Gastrocnemius medialis (tissue), 4 donors: Measurements from ENCODE around the gene PLPPR1.
A peak's percentile ranks its signal among the peaks of the same experiment; 100 is the strongest.

Source experiments
- POLR2A ChIP-seq, 2 donors: fragments of 450-650 bp; IDR thresholded peaks; one replicate each; pipeline ENCODE4 v1.6.1; 2017; ENCODE audit warnings: antibody characterized with exemption in 2 of 2, mild to moderate bottlenecking in 2 of 2, moderate library complexity in 2 of 2
- TF ChIP-seq, protein P1 (sequence below), 5 experiments: fragments of 450-650 bp in 3 of 5; fragments of 200-600 bp in 2 of 5; sonication (generic) in 2 of 5; IDR thresholded peaks in 4 of 5; conservative IDR thresholded peaks in 1 of 5; 1 replicate in 4 of 5; 2 replicates in 1 of 5; pipeline ENCODE4 v1.5.1; 2016 to 2019; ENCODE audit warnings: antibody characterized with exemption in 5 of 5, mild to moderate bottlenecking in 3 of 5, moderate library complexity in 3 of 5

DNA sequence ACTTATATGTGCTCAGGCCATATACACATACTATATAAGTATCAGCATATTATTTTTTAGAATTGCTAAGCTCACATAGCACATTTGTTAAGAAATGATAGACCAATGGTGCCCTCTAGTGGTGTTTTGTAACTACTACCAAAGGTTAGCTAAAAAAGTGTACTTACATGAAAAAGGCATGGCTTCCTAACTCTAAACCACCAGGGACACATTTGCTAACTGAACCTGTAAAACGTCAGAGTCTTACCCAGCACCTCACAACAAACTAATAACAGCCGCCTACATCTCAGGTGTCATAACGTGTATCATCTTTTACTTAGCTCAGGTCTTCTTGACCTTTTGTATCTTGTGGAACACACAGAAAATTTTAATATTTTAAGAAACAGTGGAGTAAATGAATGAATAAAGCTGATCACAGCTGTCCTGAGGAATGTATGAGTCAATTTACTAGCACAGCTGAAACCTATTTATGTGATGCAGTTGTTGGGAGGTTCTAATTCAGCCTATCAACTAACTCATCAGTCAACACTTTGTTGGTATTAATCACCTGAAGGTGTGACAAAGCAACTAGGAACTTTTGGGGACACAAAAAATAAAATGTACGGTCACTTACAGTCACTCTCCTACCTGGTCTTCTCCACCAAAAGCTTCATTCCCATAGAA is 283.4 kb downstream of the PLPPR1 start:
- TF ChIP-seq, protein P1, sequence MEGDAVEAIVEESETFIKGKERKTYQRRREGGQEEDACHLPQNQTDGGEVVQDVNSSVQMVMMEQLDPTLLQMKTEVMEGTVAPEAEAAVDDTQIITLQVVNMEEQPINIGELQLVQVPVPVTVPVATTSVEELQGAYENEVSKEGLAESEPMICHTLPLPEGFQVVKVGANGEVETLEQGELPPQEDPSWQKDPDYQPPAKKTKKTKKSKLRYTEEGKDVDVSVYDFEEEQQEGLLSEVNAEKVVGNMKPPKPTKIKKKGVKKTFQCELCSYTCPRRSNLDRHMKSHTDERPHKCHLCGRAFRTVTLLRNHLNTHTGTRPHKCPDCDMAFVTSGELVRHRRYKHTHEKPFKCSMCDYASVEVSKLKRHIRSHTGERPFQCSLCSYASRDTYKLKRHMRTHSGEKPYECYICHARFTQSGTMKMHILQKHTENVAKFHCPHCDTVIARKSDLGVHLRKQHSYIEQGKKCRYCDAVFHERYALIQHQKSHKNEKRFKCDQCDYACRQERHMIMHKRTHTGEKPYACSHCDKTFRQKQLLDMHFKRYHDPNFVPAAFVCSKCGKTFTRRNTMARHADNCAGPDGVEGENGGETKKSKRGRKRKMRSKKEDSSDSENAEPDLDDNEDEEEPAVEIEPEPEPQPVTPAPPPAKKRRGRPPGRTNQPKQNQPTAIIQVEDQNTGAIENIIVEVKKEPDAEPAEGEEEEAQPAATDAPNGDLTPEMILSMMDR (IDR thresholded peaks at IDR 0.05 in 4 of 5, conservative IDR thresholded peaks at IDR 0.05 in 1 of 5) = peak; percentile 50 to 70 (median 63)
- TF ChIP-seq POLR2A (IDR thresholded peaks at IDR 0.05) = no peak
